IPS-11a (cell line): Measurements from ENCODE around the gene SPSB4.
A peak's percentile ranks its signal among the peaks of the same experiment; 100 is the strongest.
"Not testable (repeated sequence)": the region's sequence is repeated elsewhere in the genome, so short reads cannot be mapped to it uniquely, and the experiment has no call there.

Source experiments
- H3K4me3 ChIP-seq: one replicate; pipeline ENCODE4 v1.5.1; 2013; ENCODE audit warnings: low read depth, low read length, control low read depth

Gene SPSB4

DNA sequence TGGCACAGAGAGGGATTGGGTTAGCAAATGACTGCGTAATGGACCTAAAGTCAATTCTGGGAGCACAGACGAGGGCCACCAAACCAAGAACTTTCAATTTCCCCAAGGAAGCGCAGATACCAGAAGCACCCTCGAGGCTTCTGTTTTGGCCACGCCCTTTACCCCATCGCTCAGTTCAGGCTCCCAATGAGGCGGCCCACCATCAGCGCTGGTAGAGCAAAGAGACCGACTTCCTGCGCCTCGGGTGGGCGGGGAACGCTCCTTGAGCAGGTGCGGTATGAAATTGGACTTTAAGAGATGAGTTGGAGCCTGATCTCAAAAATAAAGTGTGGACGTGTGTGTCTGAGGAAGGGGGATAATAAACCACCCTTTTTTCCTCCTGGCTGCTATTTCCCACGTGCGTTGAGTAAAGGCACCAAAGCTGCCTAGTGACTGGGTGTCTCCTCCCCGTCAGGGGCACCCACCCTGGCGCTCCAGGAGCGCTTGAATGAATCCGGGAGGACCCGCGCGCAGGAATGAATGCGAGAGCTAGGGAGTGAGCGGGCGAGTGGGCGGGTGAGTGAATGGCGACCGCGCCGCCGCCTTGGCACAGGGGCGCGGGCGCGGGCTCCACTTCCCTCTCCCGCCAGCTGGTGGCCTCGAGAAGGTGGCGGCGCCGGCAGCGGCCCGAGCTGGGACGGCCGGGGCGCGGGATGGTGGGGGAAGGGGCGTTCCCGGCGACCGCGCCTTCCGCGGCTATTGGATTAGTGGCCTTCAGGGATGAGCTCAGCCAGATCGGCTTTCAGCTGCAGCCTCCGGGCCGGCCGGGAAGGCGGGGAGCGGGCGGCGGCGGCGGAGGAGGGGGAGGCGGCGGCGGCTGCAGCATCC, at the start of gene SPSB4:
Gene SPSB4, plus strand, starts transcription at position 772 of the 867 bp plus-strand sequence. CDS start 14,758 bp downstream, outside the sequence.
- H3K4me3 ChIP-seq, result peak within 1 kb of the TSS; percentile 57

- no peak overlapping the region for H3K4me3 ChIP-seq
Observed at GRCh38 chr3:141006344-141006743, 44.8 kb upstream of the SPSB4 start.

DNA sequence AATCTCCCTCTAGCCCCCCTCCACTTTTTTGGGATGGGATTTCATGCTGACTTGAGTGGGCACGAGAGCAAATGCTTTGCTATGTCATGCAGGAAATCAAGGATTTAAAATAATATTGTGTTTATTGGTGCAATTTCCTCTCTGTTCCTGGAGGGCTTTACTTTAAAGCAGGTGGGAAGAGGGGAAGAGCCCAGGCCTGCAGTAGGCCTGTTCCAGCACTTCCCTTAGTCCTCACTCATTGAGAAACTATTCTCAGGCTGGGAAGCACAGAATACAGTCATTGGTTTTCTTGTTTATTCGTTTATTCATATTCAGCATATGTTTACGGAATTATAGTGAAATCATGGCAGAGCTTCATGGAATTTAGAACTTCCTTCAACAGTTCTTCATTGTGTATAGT, 41.7 kb upstream of the SPSB4 start:
- H3K4me3 ChIP-seq, result no peak overlapping the region

DNA sequence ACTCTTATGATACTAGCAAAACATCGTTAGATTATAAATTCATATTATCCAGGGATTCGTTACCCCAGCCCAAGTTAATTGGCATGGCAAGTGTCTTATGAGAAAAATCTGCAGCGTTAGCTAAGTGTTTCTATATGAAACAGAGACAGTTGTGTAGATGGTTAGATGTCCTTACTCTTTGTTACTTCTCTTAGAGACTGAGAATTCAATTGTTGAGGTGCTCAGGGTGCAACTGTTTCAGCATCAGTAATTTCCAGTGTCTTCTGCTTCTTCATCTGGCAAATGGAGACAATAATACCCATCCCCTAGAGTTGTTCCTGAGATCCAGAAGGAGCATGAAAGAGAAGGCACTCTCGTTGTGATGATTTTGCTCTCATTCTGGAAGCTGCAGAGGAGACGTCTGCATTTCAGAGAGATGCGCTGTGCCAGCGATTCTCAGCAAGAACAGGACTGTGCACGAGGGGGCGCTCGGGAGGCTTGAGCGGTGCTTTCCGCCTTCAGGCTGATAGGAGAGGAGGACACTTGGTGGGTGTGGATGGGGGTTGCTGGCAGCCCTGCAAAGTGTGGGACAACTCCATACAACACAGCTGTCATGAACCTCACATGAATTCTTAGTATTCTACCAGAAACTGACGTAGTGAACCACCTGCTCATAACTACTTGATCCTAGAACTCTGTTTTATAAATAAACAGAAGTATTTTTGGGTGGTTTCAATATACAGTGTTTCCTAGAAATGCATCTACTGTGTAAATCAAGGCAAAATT, 39.7 kb upstream of the SPSB4 start:
- H3K4me3 ChIP-seq, result no peak overlapping the region

- no peak overlapping the region for H3K4me3 ChIP-seq
Observed at GRCh38 chr3:141011997-141012262, 39.2 kb upstream of the SPSB4 start.

- no peak overlapping the region for H3K4me3 ChIP-seq
Observed at GRCh38 chr3:141012571-141012970, 38.6 kb upstream of the SPSB4 start.

DNA sequence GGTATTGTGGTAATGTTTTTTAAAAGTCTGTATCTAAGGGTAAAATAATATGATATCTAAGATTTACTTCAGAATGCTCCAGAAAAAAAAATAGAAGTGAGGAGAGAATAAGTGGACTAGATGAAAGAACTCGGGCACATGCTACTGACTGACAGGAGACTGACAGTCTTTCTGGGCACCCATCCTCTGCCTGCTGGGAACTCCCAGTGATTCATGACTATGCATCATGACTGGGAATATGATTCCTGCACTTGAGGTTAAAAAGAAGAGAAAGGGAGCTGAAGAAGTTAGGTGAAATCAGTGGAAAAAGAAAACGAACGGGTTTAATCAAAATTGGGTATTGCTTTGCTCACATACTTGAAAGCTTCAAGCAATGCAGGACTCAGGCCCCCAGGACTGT, 35.7 kb upstream of the SPSB4 start:
- H3K4me3 ChIP-seq, result no peak overlapping the region

DNA sequence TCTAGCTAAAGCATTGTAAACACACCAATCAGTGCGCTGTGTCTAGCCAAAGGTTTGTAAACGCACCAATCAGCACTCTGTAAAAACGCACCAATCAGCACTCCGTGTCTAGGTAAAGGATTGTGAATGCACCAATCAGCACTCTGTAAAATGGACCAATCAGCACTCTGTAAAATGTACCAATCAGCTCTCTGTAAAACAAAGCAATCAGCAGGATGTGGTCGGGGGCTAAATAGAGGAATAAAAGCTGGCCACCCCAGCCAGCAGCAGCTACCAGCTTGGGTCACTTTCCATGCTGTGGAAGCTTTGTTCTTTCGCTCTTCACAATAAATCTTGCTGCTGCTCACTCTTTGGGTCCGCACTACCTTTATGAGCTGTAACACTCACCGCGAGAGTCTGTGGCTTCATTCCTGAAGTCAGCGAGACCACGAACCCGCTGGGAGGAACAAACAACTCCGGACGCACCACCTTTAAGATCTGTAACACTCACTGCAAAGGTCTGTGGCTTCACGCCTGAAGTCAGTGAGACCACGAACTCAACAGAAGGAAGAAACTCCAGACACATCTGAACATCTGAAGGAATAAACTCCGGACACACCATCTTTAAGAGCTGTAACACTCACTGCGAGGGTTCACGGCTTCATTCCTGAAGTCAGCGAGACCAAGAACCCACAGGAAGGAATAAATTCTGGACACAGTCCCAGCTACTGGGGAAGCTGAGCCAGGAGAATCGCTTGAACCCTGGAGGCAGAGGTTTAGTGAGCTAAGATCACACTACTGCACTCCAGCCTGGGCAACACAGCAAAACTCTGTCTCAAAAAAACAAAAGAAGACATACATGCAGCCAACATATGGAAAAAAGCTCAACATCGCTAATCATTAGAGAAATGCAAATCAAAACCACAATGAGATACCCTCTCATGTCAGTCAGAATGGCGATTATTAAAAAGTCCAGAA, 33.5 kb upstream of the SPSB4 start:
- not testable (repeated sequence) for H3K4me3 ChIP-seq

DNA sequence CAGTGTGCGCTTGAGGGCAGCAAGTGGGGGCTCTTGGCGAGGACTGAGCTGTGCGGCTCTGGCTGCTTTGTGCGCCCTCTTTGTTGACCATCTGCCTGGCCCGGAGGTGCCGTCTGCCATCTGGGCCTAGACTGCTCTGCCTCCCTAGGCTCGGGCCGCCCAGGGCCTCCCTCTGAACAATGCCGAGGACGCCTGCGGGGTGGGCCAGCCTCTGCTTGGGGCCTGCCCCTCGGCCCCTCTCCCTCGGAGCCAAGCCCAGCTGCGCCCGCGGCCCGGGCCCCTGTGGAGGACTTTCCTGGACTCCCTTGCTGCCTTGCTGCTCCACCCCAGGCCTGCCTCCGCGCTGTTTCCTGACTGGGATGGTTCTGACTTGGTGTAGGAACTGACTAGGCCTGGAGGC, 31.9 kb upstream of the SPSB4 start:
- H3K4me3 ChIP-seq, result no peak overlapping the region

- no peak overlapping the region for H3K4me3 ChIP-seq
Observed at GRCh38 chr3:141020143-141020830, 30.9 kb upstream of the SPSB4 start.

DNA sequence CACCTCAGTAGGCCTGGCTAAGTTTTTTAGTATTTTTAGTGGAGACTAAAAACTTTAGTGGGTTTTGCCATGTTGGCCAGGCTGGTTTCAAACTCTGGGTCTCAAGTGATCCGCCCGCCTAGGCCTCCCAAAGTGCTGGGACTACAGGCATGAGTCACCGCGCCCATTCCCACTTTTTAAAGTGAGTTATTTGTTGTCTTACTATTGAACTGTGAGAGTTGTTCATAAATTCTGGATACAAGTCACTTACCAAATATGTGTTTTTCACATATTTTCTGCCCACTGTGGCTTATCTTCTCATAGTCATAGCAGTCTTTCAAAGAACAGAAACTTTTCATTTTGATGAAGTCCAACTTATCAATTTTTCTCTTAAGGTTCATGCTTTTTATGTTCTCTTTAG, 29.9 kb upstream of the SPSB4 start:
- H3K4me3 ChIP-seq, result no peak overlapping the region

- no peak overlapping the region for H3K4me3 ChIP-seq
Observed at GRCh38 chr3:141030296-141030695, 20.9 kb upstream of the SPSB4 start.

- H3K4me3 ChIP-seq, result no peak overlapping the region
Observed at GRCh38 chr3:141039589-141039988, 11.6 kb upstream of the SPSB4 start.

GRCh38 chr3:141044695-141045641, 6.2 kb upstream of the SPSB4 start:
- H3K4me3 ChIP-seq, result no peak overlapping the region

GRCh38 chr3:141045849-141046248, 5.3 kb upstream of the SPSB4 start:
- H3K4me3 ChIP-seq, result no peak overlapping the region

GRCh38 chr3:141047168-141047567, 4.0 kb upstream of the SPSB4 start:
- H3K4me3 ChIP-seq, result no peak overlapping the region

GRCh38 chr3:141049681-141050080, 1.5 kb upstream of the SPSB4 start:
- H3K4me3 ChIP-seq, result no peak overlapping the region

DNA sequence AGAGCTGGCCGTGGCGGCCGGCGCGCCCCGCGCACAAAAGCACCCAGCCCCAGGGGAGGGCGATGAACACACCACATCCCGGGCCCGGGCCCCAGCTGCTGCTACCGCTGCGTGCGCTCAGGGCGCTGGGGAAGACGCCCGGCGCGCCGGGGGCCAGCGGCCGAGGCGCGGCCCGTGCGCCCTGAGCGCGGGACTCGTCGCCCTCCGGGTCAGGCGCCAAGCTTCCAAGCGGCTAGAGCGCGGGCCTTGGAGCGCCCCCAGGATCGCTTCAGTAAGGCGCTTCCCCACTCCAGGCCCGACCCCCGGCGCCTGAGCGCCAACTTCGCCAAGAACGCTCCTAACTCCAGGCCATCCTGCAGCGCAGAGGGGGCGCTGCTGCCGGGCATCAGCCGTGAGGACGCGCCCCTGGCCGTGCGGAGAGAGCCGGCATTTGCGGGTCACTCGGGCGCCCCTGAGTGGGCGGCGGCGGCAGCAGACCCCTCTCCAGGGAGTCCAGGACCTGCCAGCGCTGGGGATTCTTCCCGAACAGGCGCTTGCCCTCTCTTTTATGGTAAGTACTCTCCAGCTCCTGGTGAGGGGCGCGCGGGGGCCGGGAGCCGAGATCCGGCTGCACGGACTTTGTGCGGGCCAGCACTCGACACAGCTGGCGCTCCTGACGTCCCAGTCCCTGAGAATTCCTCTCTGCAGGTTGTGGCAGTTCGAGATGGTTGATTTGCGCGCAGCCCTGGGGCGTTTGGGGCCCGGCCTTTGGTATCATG, 475 bp downstream of the SPSB4 start:
- peak overlapping the region; percentile 57 for H3K4me3 ChIP-seq
